Hematopoietic multipotent progenitor cell treated with erythropoietin and hydrocortisone succinate and interleukin-3 and kit ligand, for 4 days (in vitro differentiated cells): Measurements from ENCODE around the gene TSC2.

Experiments used
- DNase-seq: peaks from one replicate; pipeline ENCODE4 v3.0.0-alpha.2; 2015

TSC2 gene

GRCh38 chr16:2043667-2044451 is 3.9 kb upstream of the TSC2 start:
- peak; percentile 46 for DNase-seq

GRCh38 chr16:2044541-2044940 is 3.2 kb upstream of the TSC2 start:
- no peak for DNase-seq

DNA sequence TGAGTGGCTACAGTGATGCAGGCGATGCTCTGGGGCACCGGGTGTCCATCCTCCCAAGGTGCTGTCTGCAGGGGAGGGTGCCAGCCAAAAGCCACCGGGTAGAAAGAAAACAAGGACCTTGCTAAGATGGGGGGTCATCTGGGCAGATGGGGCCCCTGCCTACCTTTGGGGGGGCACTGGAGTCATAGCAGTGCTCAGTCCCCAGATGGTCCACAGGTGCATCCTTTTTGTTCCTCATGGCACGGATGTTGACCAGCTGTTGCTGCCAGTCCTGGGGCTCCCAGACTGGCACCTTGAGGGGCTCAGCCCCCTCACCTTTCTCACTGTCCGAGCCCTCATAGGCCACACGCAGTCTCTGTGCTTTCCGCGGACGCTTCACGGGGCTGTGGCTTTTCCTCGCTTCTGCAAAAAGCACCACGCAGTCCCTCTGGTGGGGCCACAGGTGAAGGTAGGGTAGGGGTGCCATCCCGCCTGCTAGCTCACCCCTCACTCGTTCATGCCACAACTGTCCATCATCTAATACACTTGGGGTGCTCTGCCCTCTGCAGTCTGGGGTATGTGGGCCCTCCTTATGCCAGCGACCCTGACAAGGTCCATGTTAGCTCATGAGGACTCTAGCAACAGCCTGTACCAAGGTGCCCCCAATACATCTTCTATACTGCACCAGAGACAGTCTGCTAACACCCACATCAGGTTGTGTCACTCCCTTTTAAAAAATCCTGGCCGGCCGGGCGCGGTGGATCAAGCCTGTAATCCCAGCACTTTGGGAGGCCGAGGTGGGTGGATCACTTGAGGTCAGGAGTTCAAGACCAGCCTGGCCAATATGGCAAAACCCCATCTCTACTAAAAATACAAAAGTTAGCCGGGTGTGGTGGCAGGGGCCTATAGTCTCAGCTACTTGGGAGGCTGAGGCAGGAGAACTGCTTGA is 1.6 kb upstream of the TSC2 start:
- DNase-seq = no peak

- DNase-seq = no peak
Observed at GRCh38 chr16:2046893-2047329, 874 bp upstream of the TSC2 start.

DNA sequence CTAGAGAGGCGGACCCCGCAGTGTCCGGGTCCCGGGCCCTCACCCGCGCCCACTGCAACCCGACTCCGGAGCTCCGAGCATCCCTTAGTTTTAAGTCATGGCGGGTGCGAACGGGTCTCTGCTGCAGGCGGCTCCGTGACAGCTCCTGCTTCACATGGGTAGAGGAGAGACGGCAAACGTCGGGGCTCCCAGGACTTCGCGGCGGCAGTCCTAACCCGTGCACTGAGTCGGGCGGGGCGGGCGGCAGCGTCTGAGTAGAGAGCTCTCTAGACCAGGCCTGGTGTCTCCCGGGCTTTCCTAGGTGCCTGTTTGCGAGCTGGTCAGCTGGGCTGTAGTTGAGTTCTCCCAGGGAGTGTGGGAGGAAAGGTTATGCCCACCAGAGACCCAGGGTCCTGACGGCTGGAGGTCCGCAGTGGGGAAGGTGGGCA is 345 bp downstream of the TSC2 start:
- DNase-seq = peak; percentile 36

DNA sequence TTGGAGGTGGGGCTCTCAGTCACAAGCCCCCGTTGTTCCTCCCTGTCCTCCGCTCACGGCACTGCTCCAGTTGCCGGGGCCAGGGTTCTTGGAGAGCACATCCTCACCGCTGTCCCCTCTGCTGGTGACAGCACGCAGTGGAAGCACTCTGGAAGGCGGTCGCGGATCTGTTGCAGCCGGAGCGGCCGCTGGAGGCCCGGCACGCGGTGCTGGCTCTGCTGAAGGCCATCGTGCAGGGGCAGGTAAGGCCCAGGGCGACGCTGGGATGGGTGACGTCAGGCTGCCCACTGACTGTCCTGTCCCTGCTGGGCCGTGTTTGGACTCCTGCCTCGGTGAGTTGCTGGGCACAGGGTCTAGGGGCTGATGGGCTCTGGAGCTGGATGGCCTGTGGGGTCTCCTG is 5.4 kb downstream of the TSC2 start:
- DNase-seq = no peak

DNA sequence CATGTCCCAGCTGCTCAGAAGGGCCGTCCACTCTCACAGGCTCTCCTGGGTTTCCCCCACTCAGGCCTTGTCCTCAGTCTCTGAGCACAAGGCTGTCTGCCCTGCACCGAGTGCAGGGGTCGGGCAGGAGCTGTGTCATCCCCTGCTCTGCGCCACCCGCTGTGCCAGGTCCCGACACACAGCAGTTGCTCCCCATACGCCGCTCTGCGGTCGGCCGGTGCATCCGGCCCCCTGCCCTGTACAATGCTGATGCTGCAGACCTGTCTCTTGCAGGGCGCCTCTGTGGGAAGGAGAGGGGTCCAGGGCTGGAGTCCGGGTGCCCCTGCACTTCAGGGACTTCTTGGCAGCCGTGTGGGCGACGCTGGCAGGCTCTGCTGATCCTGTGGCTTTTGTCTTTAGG is 6.1 kb downstream of the TSC2 start:
- no peak for DNase-seq

GRCh38 chr16:2054543-2055245 is 6.9 kb downstream of the TSC2 start:
- no peak for DNase-seq

DNA sequence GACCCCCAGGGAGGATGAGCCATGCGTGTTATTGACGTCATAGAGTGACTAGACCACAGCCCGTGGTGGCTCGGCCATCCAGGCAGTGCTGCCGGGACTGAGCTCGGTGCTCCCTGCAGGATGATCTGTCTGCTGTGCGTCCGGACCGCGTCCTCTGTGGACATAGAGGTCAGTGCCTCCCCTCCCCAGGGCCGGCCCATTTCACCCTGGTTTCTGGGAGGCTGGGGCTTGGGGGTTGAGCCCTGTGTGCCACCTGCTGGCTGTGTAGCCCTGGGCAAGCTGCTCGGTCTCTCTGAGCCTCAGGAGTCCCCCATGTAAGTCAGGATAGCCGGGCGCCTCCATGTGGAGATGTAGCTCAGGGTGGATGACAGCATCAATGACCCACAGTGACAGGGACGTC is 8.3 kb downstream of the TSC2 start:
- DNase-seq = peak; percentile 25

DNA sequence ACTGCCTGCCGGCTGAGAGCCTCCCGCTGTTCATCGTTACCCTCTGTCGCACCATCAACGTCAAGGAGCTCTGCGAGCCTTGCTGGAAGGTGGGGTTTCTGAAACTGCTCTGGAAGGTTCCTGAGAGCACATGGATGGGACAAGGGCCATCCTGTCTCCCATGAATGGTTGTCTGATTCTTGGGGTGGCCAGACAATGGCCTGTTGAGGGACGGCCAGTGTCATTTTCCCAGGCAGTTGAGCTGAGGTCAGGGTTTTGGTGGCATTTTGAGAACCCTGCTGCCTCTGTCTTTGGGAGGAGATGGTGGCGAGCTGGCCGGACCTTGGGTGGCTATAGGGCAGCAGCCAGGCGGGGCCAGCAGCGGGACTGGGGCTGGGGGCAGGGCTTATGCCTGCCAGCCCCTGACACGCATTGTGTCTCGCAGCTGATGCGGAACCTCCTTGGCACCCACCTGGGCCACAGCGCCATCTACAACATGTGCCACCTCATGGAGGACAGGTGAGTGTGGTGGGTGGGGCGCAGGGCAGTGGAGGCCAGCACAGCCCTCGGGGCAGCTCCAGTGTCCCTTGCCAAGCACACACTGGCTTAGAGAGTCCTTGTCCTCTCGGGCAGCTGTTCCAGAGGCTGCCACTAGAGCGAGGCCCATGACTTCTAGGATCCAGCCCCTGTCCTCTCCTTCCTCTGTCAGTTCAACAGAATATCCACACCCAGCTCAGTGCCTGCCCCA is 9.1 kb downstream of the TSC2 start:
- DNase-seq = peak; percentile 47

DNA sequence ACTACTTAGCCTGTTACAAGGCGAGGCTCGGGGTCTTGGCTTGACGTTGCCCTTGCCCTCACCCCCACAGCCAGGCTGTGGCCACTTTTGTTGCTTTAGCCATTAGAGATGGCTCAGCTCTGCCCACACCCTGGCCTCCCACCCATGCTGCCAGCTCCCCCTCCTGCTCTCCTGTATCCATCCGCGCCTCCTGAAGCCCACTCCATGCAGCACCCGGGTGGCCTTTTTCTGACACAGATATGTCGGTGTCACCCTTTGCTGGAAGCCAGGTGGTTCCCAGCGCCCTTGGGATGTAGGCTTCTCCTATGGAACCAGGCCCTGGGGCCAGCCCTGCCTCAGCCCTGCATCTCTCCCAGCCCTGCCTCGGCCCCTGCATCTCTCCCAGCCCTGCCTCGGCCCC is 9.7 kb downstream of the TSC2 start:
- no peak for DNase-seq

GRCh38 chr16:2058420-2058819 is 10.6 kb downstream of the TSC2 start:
- DNase-seq = no peak

DNA sequence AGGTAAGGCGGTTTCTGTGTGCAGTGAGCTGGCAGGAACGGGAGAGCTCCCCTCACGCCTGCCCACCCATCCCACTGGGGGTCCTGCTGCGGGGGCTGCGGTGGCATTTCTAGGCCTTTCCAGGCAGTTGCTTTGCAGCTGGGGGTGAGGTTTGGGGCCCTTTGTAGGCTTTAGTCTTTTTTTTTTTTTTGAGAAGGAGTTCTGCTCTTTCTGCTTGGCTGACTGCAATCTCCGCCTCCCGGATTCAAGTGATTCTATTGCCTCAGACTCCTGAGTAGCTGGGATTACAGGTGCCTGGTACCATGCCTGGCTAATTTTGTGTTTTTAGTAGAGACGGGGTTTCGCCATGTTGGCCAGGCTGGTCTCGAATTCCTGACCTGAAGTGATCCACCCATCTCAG is 11.1 kb downstream of the TSC2 start:
- no peak for DNase-seq

DNA sequence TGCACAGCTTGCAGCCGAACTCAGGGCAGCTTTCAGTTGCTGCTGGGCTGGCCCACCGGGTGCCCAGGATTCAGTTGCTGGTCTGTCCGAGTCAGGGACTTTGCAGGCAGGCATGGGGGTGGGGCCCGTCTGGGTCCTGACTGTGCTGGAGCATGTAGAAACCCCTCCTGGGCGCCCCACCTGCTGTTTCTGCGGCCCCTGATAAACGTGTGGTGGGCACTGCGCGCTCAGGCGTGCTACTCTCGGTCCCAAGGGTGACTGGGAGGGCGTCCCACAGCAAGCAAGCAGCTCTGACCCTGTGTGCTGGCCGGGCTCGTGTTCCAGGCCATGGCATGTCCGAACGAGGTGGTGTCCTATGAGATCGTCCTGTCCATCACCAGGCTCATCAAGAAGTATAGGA is 12.6 kb downstream of the TSC2 start:
- no peak for DNase-seq

DNA sequence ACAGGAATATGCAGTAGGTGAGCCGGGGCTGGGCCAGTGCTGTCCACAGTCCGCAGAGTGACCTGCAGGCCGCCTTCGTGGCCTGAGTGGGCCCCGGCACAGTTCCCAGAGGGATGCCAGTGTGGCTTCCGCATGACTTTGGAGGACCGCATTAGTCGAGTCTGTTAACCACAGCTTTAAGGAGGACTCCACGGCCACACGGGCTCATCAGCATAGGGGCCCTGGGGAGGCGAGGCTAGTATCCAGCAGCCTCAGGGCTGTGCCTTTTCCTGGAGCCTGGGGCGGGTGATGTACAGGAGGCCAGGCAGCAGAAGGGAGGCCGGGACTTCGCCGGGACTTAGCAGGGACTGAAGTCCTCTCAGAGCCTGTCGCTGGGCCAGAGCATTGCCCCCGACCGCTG is 13.2 kb downstream of the TSC2 start:
- no peak for DNase-seq

DNA sequence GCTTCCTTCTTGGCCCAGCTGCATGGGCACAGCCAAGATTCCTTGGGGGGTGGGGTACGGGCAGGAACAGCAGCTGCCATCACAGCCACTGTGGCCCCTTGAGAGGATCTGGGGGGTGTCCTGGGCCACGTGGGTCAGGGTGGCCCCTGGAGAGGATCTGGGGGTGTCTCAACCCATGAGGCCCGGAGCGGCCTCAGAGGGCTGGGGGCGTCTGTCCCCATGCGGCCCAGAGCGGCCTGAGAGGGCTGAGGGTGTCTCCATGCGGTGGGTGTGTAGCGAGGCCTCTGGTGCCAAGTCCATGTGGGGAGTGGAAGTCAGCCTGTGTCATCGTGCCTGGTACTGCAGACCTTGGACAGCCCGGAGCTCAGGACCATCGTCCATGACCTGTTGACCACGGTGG is 13.7 kb downstream of the TSC2 start:
- no peak for DNase-seq

DNA sequence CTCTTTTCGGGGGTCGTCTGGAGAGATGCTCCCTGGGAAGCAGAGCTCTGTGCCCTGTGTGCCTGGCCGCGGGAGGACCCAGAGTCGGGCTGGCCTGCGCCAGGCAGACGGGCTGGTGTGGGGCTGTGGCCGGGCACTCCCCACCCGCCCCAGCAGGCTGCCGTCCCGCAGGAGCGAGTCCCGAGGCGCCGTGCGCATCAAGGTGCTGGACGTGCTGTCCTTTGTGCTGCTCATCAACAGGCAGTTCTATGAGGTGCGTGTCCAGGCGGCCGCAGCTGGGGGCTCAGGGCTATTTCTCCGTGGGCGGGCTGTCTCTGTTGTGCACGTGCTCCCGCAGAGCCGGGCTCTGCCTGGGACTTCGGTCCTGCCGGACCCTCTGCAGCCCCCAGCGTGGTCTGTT is 15.0 kb downstream of the TSC2 start:
- DNase-seq = no peak

DNA sequence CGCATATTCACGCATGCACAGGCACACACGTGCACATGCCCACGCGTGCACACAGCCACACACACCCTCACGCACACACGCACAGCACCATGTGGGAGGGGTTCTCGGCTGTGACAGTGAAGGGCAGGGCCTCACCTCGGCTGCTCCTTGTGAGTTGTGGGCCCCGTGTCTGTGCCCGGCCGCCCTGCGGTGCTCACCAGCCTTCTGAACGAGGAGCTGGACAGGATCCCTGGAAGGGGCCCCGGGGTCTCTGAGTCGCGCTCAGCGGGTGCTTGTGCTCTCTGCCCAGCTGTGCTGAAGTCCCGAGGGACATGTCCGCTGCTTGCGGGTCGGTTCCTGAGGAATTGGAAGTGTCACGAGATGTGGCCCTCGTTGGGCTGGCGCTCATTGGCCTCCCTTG is 16.1 kb downstream of the TSC2 start:
- DNase-seq = no peak

DNA sequence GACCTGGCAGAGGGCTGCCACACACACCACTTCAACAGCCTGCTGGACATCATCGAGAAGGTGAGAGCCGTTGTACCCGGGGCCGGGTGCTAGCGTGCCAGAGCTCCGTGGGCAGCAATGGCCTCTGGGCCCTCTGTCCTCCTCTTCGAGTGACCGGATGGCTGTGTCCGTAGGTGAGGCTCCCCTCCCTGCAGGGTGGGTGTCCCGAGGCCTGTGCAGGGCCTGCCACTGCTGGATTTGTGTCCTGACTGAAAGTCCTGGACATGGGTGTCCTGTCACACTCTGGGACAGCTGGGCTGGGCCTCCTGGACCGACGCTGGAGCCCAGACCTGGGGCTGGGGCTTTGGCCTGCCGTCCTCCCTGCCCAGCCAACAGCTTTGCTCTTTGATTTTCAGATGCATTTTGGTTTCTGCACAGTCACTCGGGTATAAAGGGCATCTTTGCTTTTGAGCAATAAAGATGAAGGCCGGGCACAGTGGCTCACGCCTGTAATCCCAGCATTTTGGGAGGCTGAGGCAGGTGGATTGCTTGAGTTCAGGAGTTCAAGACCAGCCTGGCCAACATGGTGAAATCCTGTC is 16.7 kb downstream of the TSC2 start:
- no peak for DNase-seq

- no peak for DNase-seq
Observed at GRCh38 chr16:2066139-2066538, 18.4 kb downstream of the TSC2 start.

DNA sequence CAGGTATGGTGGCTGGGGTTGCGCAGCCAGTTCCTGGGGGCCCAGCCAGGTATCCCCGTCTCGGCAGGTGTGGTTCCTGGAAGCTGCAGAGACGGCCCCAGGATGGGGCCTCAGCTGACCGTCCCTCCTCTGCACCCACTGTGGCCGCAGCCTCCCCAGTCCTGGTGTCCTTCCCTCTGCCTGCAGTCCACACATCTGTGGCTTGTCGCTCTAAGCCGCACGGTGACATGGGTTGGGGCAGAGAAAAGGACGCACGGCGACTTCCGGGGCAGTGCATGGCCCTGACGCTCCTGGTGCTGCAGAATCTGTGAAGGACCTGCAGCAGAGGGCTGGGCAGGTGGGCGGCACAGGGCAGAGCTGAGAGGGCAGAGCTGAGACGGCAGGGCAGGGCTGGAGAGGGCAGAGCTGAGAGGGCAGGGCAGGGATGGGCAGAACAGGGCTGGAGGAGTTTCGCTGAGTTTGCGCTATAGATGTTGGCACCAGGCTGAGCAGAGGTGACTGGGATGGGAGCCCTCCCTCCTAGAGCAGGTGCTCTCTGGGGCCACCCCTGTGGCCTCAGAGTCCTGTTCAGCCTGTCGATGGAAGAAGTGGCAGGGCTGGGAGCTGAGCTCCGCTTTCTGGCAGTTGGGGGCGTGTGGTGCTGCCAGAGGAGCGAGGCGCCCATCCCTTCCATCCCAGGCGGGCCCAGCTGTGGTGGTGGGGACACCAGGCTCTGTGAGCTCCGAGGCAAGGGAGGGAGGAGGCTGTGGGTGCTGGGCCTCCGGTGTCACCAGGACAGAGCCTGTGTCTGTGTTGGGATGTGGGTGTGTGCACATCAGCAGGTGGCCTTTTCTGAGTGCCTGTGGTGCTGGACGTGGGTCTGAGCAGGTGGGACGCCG is 23.0 kb downstream of the TSC2 start:
- no peak for DNase-seq
